GM23338 (cell line): ENCODE measurements around the gene GRID1. TPM values are rescaled to one million over a fixed set of nuclear protein-coding genes. Genes with fewer than 3 reads are reported as not detected.

Source experiments
- ATAC-seq: fragments of 200-7000 bp; cut with Tn5 transposase; 3 replicates; pipeline ENCODE4 v1.9.1; 2020
- DNase-seq: peaks from one replicate; pipeline ENCODE4 v3.0.0-alpha.2; 2015; ENCODE audit warnings: low spot score
- H2AFZ ChIP-seq: fragments of 200-600 bp; sonication (generic); 2 replicates; pipeline ENCODE4 v1.8.0; 2016; ENCODE audit warnings: antibody characterized with exemption, mild to moderate bottlenecking, moderate library complexity
- H3F3A ChIP-seq: fragments of 200-600 bp; sonication (generic); replicated peaks from 2 replicates; pipeline ENCODE4 v1.8.0; 2017; ENCODE audit warnings: antibody characterized with exemption, mixed run types, low read depth
- H3K27ac ChIP-seq: fragments of 200-600 bp; sonication (generic); 2 replicates; pipeline ENCODE4 v1.6.1; 2016; ENCODE audit warnings: low read depth
- H3K27me3 ChIP-seq: fragments of 200-600 bp; sonication (generic); 2 replicates; pipeline ENCODE4 v1.8.0; 2016; ENCODE audit warnings: mild to moderate bottlenecking, mixed run types, moderate library complexity; ENCODE audit not compliant: insufficient read depth
- H3K36me3 ChIP-seq: fragments of 200-600 bp; sonication (generic); 2 replicates; pipeline ENCODE4 v1.8.0; 2016; ENCODE audit warnings: mild to moderate bottlenecking; ENCODE audit not compliant: insufficient read depth
- H3K4me1 ChIP-seq: fragments of 200-600 bp; sonication (generic); 2 replicates; pipeline ENCODE4 v1.8.0; 2016; ENCODE audit warnings: mild to moderate bottlenecking, moderate library complexity; ENCODE audit not compliant: insufficient read depth
- H3K4me2 ChIP-seq: fragments of 200-600 bp; sonication (generic); 2 replicates; pipeline ENCODE4 v1.7.1; 2017; ENCODE audit warnings: mixed run types
- H3K4me3 ChIP-seq: fragments of 200-600 bp; sonication (generic); 2 replicates; pipeline ENCODE4 v1.6.1; 2016; ENCODE audit warnings: mixed run types
- H3K79me2 ChIP-seq: fragments of 200-600 bp; sonication (generic); replicated peaks from 2 replicates; pipeline ENCODE4 v1.8.0; 2017; ENCODE audit warnings: mild to moderate bottlenecking; ENCODE audit not compliant: insufficient read depth
- H3K9me2 ChIP-seq: fragments of 200-600 bp; sonication (generic); 2 replicates; pipeline ENCODE4 v1.8.0; 2017; ENCODE audit not compliant: insufficient read depth
- H4K20me1 ChIP-seq: fragments of 200-600 bp; sonication (generic); replicated peaks from 2 replicates; pipeline ENCODE4 v1.8.0; 2017; ENCODE audit warnings: mild to moderate bottlenecking; ENCODE audit not compliant: insufficient read depth
- H3K27ac Mint-ChIP-seq: 2 replicates; pipeline ENCODE4 v1.8.0; 2020; ENCODE audit warnings: inconsistent platforms, mild to moderate bottlenecking, moderate library complexity, mixed read lengths
- H3K27me3 Mint-ChIP-seq: 3 replicates; pipeline ENCODE4 v1.8.0; 2022; ENCODE audit warnings: low read depth, mild to moderate bottlenecking, moderate library complexity, mixed read lengths, inconsistent platforms; ENCODE audit not compliant: insufficient read depth, poor library complexity
- H3K36me3 Mint-ChIP-seq: 3 replicates; pipeline ENCODE4 v1.8.0; 2021; ENCODE audit warnings: low read depth, mild to moderate bottlenecking, inconsistent platforms, moderate library complexity, mixed read lengths
- H3K4me1 Mint-ChIP-seq: 3 replicates; pipeline ENCODE4 v1.8.0; 2020; ENCODE audit warnings: mild to moderate bottlenecking, inconsistent platforms, mixed read lengths
- H3K4me3 Mint-ChIP-seq: 3 replicates; pipeline ENCODE4 v1.8.0; 2021; ENCODE audit warnings: moderate library complexity, mild to moderate bottlenecking, inconsistent platforms, mixed read lengths
- H3K9me3 Mint-ChIP-seq: 3 replicates; pipeline ENCODE4 v1.8.0; 2020; ENCODE audit warnings: moderate library complexity, mild to moderate bottlenecking, inconsistent platforms, mixed read lengths
- CREB1 ChIP-seq: fragments of 250-450 bp; sonication (Bioruptor Pico); IDR thresholded peaks from 2 replicates; pipeline ENCODE4 v1.5.0; 2020; ENCODE audit warnings: low read depth, mild to moderate bottlenecking, moderate library complexity
- EZH2 ChIP-seq: fragments of 200-600 bp; sonication (generic); IDR thresholded peaks from one replicate; pipeline ENCODE4 v1.8.0; 2017; ENCODE audit warnings: antibody characterized with exemption, mild to moderate bottlenecking, low read depth; ENCODE audit not compliant: unreplicated experiment
- EZH2phosphoT487 ChIP-seq: fragments of 200-600 bp; sonication (generic); IDR thresholded peaks from one replicate; pipeline ENCODE4 v1.8.1; 2018; ENCODE audit warnings: antibody characterized with exemption; ENCODE audit not compliant: unreplicated experiment
- JUNB ChIP-seq: IDR thresholded peaks from one replicate; pipeline ENCODE4 v1.6.1; 2016; ENCODE audit warnings: antibody characterized with exemption; ENCODE audit not compliant: unreplicated experiment
- NANOG ChIP-seq: IDR thresholded peaks from 2 replicates; pipeline ENCODE4 v1.6.1; 2016; ENCODE audit warnings: antibody characterized with exemption, borderline replicate concordance
- POLR2AphosphoS5 ChIP-seq: IDR thresholded peaks from 2 replicates; pipeline ENCODE4 v1.6.1; 2016; ENCODE audit warnings: antibody characterized with exemption, low read depth
- STAT1 ChIP-seq: IDR thresholded peaks from one replicate; pipeline ENCODE4 v1.6.1; 2016; ENCODE audit warnings: antibody characterized with exemption; ENCODE audit not compliant: unreplicated experiment
- ZNF114 ChIP-seq: fragments of 250-450 bp; sonication (Bioruptor Pico); IDR thresholded peaks from 2 replicates; pipeline ENCODE4 v1.5.0; 2020; ENCODE audit warnings: mild to moderate bottlenecking, moderate library complexity
- polyA plus RNA-seq: library from polyadenylated mRNA; unstranded; fragments of >200 nt; fragmentation: Nextera tagmentation; extraction: Ambion mirVana; gene quantifications from 2 replicates; pipeline ENCODE4 v1.2.1, GENCODE V29; 2016
- total RNA-seq: library from RNA; depleted of rRNA; stranded (reverse); fragments of >200 nt; shearing (Covaris generic); gene quantifications from 2 replicates; pipeline ENCODE4 v1.2.3, GENCODE V29; 2014
- TF ChIP-seq, protein P1 (sequence below): IDR thresholded peaks from one replicate; pipeline ENCODE4 v1.6.1; 2018; ENCODE audit warnings: antibody characterized with exemption; ENCODE audit not compliant: unreplicated experiment
- TF ChIP-seq, protein P2 (sequence below), 2 experiments: fragments of 200-600 bp in 1 of 2; sonication (generic) in 1 of 2; conservative IDR thresholded peaks; 2 replicates each; pipeline versions ENCODE4 v1.5.1 to v1.6.1; 2016 to 2017; ENCODE audit warnings: antibody characterized with exemption in 2 of 2, low read depth in 2 of 2, mild to moderate bottlenecking in 2 of 2, moderate library complexity in 1 of 2
- TF ChIP-seq, protein P3 (sequence below): IDR thresholded peaks from 2 replicates; pipeline ENCODE4 v1.6.1; 2016; ENCODE audit warnings: antibody characterized with exemption

The GRID1 gene
- total and polyA plus RNA-seq, 2 experiments from 2014 or later: 0.14 to 0.15 TPM

DNA sequence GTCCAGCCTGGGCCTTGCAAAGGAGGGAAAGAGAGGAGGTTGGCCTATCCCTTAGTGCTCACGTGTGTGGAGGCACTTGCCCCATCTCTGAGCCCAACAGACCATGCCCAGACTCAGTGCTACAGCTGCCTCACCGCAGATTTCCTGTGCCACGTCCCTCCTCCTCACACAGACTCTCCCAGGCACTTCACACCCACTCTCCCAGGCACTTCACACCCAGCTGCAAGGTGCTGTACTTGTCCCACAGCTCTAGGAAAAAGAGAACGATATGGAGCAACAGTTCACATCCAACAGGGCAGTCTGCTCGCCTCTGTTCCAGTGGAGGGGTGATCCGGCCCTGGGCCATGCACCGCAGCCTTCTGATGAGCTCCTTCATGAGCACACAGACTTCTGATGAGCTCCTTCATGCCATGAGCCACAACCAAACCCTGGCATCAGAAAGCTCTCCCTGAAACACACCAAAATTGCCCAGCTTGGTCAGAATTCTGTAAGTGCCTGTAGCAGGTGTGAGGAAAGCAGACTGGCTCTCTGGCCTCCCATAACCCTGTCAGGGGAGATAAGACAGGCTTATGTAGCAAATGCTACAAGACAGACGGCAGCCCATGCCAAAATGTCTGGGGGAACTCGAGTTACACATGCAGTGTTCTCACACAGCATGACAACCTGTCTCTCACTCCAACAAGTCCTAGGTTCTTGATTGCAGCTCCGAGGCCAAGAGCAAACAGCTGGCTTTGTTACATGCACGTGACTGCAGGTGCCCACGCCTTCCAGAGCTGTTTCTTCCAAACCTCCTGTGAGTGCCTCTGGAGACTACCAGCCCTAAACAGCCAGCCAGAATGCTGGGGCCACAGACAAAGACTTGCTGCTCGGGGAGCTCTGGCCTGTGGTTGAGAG, 348.5 kb downstream of the GRID1 start (continued):
- TF ChIP-seq, protein P1, sequence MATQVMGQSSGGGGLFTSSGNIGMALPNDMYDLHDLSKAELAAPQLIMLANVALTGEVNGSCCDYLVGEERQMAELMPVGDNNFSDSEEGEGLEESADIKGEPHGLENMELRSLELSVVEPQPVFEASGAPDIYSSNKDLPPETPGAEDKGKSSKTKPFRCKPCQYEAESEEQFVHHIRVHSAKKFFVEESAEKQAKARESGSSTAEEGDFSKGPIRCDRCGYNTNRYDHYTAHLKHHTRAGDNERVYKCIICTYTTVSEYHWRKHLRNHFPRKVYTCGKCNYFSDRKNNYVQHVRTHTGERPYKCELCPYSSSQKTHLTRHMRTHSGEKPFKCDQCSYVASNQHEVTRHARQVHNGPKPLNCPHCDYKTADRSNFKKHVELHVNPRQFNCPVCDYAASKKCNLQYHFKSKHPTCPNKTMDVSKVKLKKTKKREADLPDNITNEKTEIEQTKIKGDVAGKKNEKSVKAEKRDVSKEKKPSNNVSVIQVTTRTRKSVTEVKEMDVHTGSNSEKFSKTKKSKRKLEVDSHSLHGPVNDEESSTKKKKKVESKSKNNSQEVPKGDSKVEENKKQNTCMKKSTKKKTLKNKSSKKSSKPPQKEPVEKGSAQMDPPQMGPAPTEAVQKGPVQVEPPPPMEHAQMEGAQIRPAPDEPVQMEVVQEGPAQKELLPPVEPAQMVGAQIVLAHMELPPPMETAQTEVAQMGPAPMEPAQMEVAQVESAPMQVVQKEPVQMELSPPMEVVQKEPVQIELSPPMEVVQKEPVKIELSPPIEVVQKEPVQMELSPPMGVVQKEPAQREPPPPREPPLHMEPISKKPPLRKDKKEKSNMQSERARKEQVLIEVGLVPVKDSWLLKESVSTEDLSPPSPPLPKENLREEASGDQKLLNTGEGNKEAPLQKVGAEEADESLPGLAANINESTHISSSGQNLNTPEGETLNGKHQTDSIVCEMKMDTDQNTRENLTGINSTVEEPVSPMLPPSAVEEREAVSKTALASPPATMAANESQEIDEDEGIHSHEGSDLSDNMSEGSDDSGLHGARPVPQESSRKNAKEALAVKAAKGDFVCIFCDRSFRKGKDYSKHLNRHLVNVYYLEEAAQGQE: no peak
- no peak for TF ChIP-seq POLR2AphosphoS5
- TF ChIP-seq CREB1 (CRISPR knock-in tag): no peak
- TF ChIP-seq STAT1: no peak
- no peak for TF ChIP-seq NANOG

DNA sequence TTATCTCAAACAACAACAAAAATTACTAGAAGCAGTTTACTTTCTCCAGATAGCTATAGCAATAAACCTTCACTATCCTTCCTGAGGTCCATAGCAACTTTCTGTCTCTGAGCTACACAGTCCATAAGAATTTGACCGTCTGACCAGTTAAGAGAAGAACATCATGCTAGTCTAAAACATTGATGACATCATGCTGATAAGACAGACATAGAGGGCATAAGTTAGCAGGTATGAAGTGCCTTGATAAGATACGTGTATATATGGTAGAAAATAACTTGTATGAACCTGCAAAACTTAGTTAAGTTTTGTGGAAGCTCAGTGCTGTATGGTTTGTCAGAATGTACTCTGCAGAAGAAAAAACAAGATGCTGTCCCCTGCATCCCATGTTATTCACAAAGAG, 353.0 kb downstream of the GRID1 start:
- DNase-seq (no peak), ATAC-seq (no peak)
- Mint-ChIP-seq H3K4me1 (no peaks in the 10 kb centered on the region), H3K4me3 (no peak overlapping the region), H3K9me3 (peaks cover 82% of the 10 kb centered on the region), H3K36me3 (no peaks in the 10 kb centered on the region; the same call in 2 of the 3 replicates), H3K27ac (no peak overlapping the region), H3K27me3 (peaks cover 1% of the 10 kb centered on the region)
- H3K4me1 ChIP-seq: no peaks in the 10 kb centered on the region
- H3K4me3 ChIP-seq: no peak overlapping the region
- no peaks in the 10 kb centered on the region for H3K36me3 ChIP-seq
- no peak overlapping the region for H3K4me2 ChIP-seq
- H3K27ac ChIP-seq: no peak overlapping the region
- no peaks in the 10 kb centered on the region for H3K27me3 ChIP-seq
- H4K20me1 ChIP-seq: no peaks in the 10 kb centered on the region
- no peak overlapping the region for H2AFZ ChIP-seq
- H3K9me2 ChIP-seq: no peaks in the 10 kb centered on the region
- H3F3A ChIP-seq: no peaks in the 10 kb centered on the region
- H3K79me2 ChIP-seq: no peaks in the 10 kb centered on the region
- TF ChIP-seq CREB1 (CRISPR knock-in tag) (no peak), POLR2AphosphoS5 (no peak), NANOG (no peak), STAT1 (no peak), EZH2phosphoT487 (no peak), EZH2 (no peak), JUNB (no peak), ZNF114 (CRISPR knock-in tag) (no peak)
- TF ChIP-seq, protein P2, sequence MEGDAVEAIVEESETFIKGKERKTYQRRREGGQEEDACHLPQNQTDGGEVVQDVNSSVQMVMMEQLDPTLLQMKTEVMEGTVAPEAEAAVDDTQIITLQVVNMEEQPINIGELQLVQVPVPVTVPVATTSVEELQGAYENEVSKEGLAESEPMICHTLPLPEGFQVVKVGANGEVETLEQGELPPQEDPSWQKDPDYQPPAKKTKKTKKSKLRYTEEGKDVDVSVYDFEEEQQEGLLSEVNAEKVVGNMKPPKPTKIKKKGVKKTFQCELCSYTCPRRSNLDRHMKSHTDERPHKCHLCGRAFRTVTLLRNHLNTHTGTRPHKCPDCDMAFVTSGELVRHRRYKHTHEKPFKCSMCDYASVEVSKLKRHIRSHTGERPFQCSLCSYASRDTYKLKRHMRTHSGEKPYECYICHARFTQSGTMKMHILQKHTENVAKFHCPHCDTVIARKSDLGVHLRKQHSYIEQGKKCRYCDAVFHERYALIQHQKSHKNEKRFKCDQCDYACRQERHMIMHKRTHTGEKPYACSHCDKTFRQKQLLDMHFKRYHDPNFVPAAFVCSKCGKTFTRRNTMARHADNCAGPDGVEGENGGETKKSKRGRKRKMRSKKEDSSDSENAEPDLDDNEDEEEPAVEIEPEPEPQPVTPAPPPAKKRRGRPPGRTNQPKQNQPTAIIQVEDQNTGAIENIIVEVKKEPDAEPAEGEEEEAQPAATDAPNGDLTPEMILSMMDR (conservative IDR thresholded peaks at IDR 0.05; ENCODE audit: low read depth in 2 of 2): no peak
- TF ChIP-seq, protein P1: no peak
- TF ChIP-seq, protein P3, sequence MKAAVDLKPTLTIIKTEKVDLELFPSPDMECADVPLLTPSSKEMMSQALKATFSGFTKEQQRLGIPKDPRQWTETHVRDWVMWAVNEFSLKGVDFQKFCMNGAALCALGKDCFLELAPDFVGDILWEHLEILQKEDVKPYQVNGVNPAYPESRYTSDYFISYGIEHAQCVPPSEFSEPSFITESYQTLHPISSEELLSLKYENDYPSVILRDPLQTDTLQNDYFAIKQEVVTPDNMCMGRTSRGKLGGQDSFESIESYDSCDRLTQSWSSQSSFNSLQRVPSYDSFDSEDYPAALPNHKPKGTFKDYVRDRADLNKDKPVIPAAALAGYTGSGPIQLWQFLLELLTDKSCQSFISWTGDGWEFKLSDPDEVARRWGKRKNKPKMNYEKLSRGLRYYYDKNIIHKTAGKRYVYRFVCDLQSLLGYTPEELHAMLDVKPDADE: no peak
